GM21526 (cell line): Measurements from ENCODE around the gene STMN3.

Experiments
- ATAC-seq: cut with Tn5 transposase; IDR thresholded peaks from one replicate; pipeline ENCODE4 v1.9.1; 2021; ENCODE audit warnings: moderate library complexity; ENCODE audit not compliant: unreplicated experiment, low FRiP score

Gene STMN3

DNA sequence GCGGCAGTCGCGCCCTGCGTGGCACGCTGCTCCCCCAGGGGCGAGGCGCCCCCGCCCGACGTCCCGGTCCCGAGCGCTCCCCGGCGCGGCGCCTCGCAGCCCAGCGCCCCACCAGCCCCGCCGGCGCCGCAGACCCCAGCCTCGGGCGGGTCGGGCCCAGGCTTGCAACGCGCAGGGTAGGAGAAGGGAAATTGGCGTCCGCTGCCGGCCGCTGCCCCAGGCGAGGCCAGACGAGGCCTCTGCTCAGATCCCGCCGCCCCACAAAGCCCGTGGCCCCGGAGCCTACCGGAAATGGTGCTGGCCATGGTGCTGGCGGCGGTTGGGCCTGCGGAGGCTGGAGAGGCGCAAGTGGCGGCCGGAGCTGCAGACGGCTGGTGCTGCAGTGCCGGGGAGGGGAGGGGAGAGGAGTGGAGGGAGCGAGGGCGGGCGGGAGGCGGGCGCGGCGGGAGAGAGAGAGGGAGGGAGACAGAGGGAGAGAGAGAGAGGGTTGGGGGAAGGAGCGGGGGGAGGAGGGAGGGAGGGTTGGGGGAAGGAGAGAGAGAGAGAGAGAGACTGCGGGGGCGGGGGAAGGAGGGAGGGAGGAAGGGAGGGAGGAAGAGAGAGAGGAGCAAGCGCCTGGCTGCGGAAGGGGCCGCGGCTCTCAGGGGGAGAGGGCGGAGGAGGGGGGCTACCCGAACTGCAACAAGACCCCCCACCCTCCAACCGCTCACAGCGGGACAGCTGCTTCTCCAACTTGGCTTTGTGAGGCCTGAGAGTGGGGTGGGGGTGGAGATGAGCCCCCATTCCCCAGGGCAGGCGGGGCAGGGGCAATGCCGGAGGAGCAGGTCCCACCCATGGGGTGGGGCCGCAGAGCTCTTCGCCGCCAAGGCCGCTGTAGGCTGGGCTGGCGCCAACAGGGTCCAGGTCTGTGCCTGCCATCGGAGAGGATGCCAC is at the start of gene STMN3:
Gene STMN3, minus strand, starts transcription at position 384 of the 933 bp plus-strand sequence. Its CDS starts 79 bp downstream, at position 305.
- no peak for ATAC-seq

DNA sequence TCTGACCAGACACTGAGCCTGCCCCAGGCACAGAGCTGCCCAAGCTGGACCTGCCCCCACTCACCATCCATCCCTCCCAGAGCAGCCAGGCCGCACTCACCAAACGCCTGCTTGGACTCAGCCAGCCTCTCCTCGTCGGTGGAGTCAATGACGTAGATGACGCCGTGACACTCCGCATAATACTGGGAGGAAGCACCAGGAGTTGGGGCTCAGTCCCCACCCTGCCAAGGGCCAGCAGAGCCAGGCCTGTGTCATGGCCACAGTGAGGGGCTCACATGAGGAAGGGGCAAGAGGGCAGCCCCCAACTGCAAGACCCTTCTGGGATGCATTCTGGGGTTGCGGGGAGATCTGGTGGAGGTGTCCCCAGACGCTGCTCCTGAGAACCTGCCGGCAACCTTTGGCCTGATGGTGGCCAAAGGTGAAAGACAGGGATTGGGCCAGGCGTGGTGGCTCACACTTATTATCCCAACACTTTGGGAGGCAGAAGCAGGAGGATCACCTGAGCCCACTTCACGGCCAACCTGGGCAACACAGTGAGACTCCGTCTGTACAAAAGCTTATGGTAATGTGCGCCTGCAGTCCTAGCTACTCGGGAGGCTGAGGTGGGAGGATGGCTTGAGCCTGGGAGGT is 48.9 kb upstream of the STMN3 start:
- ATAC-seq, result no peak

DNA sequence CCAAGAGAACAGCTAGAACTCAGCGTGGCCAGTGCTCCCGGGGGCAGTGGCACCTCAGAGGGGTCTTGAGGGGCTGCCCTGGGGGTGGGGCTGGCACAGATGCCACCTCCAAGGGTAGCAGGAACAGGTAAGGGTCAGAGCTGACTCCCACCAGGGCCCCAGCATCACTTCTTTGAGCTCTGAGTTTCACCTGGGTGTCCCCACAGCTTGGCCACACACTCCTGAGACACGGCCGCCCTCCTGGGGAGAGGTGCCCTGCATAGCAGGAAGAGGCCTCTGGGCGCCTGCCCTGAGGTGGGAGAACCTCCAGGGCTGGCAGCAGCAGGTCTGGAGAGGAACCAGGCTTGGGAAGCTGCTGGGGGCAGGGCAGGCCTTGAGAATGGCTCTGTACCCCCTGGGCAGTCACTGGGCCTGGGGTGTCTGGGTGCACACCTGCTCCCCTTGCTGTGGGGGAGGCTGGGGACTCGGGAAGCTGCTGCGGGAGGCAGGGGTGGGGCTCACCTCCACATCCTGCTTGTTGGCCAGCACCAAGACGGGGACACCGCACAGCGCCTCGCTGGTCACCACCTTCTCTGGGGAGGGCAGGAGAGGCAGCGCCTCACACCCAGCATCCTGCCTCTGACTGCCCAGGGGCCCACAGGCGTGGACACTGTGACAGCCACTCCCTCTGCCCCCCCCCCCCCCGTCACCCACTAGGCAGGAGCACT is 48.3 kb upstream of the STMN3 start:
- ATAC-seq, result no peak

DNA sequence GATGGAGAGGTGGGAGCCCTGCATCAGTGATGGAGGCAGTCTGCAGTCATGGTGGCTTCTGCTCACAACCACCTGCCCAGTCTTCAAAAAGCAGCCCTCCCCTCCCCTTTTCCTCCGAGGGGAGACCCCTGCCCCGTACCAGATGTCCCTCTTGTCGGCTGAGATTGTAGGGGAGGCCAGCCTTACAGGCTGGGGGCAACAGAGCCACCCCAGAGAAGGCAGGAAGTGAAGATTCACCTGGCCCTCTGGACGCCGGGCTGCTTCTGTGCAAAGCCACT is 47.8 kb upstream of the STMN3 start:
- no peak for ATAC-seq

DNA sequence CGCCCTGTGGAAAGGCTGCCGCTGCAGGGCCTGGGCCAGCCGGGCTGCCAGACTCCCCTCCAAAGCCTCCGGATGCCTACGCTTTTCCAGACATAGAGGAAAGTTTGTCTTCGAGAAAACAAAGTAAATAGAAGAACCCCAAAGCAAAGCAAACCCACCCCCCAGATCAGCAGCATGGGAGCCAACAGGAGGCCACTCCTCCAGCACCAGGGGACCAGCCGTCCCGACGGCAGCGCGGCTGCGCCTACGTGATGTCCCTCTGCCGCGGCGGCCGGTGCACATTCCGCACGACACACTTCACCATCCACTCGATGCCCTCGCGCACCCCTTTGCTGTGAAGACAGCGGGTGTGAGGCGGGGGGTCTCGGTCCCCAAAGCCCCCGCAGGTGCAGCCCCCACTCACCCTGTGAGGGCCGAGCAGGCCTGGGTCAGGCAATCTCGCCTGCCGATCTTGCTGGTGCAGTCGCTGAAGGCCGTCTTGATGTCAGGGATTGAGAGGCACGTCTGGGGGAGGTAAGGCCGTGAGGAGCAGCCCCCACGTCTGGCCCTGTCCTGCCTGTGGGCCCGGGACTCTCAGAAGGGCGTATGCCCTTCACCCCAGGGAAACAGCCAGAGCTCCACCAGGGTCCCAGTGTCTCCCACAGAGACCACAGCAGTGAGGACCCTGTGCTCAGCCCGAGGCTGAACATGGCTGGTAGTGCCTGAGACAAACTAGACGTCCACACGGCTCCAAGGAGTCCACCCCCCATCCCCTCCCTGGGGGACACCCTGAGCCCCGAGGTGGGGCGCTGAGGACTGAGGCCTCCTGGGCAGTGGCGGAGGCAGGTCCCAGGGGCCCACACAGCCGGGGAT is 47.2 kb upstream of the STMN3 start:
- ATAC-seq, result no peak

DNA sequence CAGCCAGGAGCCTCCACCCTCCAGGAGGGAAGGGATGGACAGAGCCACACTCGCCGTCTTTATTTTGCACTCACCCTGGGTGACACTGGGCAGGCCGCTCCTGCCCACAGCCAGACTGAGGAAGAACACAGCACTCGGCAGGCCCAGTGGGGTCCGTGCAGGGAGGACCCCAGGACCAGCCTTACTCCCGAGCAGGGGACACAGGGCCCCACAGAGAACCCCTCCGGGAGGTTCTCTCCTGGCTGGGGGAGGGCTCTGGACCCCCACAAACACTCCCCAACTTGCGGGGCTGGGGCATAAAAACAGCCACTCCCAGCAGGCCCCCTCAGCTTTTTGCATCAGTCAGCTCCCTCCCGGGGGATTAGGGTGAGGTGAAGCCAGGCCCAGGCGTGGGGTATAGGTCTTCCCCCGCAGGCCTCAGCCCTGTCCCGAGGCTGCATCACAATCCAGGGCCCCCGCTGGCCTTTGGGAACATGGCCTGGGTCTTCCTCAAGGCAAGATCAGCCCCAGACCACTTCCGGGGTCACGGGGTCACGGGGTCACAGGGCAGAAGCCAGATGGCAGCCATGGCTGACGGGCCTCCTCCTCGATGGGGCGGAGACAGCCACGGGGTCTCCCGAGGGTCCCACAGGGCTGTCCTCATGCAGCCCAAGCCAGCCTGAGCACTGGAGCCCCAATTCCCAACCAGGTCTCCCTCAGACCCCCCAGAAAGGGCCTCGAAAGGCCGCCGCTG is 46.4 kb upstream of the STMN3 start:
- no peak for ATAC-seq

DNA sequence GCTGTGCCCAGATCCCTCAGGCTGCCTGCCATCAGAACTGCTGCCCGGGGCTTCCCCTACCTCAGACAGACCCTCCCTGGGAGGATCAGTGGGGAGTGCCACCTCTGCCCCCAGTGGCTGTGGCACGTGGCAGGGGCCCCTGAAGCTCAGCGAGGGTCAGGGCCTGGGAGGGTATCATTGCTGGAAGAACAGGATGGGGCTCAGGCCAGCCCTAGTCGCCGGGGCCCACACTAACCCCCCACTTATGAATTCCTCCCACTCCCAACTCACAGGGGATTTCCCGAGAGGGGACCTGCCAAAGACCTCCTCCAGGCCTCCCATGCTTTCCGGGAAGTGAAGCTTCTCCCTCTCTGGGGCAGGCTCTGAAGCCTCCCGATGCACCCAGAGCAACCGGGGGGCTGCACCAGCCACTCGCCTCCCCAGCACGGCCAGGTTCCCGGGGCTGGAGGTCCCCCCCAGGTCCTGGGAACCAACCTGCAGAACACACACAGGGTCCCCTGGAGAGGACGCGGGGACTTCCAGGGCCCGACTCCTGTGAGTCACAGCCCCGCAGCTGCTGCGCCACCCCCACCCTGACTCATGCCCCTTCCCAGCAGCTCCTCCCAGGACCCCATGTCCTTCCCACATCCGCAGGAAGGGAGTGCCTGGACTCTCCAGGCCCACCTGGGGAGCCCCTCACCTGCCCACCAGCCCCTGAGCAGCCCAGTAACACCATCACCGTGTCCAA is 45.7 kb upstream of the STMN3 start:
- no peak for ATAC-seq

DNA sequence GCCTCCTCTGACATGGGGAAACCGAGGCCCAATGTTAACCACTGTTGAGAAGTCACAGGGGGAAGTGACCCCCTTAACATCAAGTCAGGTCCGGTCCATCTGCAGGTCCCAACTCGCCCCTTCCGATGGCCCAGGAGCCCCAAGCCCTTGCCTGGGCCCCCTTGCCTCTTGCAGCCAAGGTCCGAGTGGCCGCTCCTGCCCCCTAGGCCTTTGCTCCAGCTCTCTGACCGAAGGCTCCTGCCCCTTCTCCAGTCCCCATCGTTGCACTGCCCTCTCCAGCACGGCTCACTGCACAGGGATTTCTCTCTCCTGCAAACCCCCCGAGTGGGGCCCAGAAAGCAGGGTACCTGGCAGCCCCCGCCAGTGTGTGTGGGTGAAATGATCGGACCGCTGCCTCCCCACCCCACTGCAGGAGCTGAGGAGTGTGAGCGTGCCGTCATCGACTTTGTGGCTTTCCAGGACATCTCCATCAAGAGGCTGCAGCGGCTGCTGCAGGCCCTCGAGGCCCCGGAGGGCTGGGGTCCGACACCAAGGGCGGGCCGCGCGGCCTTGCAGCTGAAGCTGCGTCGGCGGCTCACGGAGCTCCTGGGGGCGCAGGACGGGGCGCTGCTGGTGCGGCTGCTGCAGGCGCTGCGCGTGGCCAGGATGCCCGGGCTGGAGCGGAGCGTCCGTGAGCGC is 44.8 kb upstream of the STMN3 start:
- no peak for ATAC-seq

DNA sequence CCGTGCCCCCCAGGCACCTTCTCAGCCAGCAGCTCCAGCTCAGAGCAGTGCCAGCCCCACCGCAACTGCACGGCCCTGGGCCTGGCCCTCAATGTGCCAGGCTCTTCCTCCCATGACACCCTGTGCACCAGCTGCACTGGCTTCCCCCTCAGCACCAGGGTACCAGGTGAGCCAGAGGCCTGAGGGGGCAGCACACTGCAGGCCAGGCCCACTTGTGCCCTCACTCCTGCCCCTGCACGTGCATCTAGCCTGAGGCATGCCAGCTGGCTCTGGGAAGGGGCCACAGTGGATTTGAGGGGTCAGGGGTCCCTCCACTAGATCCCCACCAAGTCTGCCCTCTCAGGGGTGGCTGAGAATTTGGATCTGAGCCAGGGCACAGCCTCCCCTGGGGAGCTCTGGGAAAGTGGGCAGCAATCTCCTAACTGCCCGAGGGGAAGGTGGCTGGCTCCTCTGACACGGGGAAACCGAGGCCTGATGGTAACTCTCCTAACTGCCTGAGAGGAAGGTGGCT is 44.2 kb upstream of the STMN3 start:
- ATAC-seq, result no peak

DNA sequence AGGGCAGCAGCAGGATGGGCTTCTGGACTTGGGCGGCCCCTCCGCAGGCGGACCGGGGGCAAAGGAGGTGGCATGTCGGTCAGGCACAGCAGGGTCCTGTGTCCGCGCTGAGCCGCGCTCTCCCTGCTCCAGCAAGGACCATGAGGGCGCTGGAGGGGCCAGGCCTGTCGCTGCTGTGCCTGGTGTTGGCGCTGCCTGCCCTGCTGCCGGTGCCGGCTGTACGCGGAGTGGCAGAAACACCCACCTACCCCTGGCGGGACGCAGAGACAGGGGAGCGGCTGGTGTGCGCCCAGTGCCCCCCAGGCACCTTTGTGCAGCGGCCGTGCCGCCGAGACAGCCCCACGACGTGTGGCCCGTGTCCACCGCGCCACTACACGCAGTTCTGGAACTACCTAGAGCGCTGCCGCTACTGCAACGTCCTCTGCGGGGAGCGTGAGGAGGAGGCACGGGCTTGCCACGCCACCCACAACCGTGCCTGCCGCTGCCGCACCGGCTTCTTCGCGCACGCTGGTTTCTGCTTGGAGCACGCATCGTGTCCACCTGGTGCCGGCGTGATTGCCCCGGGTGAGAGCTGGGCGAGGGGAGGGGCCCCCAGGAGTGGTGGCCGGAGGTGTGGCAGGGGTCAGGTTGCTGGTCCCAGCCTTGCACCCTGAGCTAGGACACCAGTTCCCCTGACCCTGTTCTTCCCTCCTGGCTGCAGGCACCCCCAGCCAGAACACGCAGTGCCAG is 43.6 kb upstream of the STMN3 start, which contains the start of gene TNFRSF6B:
Gene TNFRSF6B, plus strand, starts transcription at position 25 of the 729 bp plus-strand sequence. Its CDS starts 116 bp downstream, at position 141.
- no peak for ATAC-seq

DNA sequence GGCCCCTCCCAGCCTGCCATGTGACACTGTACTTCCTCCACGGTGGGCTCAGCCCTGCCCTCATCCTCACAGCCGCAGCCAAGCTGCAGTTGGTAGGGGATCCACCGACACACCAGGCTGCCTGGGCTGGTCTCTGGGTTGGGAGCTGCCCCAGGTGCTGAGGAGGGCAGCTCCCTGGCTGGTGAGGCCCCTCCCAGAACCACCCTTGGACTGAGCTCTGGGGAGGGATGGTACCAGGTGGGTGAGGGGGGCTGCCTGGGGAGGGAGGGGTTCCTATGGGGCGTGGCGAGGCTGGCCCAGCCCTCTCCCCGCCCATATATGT is 43.0 kb upstream of the STMN3 start:
- no peak for ATAC-seq

DNA sequence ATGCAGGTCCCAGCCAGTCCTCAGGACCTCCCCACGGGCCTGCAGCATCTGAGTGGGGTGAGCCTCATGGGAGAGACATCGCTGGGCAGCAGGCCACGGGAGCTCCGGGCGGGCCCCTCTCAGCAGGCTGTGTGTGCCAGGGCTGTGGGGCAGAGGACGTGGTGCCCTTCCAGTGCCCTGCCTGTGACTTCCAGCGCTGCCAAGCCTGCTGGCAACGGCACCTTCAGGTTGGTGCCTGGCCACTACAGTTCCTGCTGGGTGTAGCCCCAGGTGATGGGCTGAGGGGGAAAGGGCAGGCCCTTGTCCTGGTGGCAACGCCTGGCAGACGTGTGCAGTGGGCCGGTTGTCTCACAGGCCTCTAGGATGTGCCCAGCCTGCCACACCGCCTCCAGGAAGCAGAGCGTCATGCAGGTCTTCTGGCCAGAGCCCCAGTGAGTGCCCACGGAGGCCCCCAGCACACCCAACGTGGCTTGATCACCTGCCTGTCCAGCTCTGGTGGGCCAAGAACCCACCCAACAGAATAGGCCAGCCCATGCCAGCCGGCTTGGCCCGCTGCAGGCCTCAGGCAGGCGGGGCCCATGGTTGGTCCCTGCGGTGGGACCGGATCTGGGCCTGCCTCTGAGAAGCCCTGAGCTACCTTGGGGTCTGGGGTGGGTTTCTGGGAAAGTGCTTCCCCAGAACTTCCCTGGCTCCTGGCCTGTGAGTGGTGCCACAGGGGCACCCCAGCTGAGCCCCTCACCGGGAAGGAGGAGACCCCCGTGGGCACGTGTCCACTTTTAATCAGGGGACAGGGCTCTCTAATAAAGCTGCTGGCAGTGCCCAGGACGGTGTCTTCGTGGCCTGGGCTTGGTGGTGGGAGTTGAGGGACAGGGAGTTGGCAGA is 42.4 kb upstream of the STMN3 start:
- no peak for ATAC-seq

DNA sequence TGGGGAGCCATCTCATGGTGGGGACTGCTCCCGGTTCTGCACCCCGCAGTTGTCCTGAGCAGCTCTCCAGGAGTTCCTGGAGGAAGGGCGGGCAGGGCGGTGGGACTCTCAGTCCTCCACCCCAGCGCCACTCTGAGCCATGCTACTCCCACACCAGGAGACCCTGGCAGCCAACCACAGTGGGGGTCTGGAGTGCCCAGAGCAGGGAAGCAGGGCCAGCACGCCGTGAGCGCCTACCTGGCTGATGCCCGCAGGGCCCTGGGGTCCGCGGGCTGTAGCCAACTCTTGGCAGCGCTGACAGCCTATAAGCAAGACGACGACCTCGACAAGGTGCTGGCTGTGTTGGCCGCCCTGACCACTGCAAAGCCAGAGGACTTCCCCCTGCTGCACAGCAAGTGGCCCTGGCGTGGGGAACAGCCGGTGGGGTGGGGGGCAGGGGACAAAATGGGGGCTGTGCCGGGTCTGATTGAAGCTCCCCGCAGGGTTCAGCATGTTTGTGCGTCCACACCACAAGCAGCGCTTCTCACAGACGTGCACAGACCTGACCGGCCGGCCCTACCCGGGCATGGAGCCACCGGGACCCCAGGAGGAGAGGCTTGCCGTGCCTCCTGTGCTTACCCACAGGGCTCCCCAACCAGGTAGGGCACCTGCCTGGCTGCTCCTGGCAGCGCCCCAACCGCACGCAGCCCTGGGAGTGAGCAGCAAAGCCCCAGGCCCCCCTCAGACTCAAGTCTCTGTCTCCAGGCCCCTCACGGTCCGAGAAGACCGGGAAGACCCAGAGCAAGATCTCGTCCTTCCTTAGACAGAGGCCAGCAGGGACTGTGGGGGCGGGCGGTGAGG is 41.6 kb upstream of the STMN3 start:
- ATAC-seq, result no peak

DNA sequence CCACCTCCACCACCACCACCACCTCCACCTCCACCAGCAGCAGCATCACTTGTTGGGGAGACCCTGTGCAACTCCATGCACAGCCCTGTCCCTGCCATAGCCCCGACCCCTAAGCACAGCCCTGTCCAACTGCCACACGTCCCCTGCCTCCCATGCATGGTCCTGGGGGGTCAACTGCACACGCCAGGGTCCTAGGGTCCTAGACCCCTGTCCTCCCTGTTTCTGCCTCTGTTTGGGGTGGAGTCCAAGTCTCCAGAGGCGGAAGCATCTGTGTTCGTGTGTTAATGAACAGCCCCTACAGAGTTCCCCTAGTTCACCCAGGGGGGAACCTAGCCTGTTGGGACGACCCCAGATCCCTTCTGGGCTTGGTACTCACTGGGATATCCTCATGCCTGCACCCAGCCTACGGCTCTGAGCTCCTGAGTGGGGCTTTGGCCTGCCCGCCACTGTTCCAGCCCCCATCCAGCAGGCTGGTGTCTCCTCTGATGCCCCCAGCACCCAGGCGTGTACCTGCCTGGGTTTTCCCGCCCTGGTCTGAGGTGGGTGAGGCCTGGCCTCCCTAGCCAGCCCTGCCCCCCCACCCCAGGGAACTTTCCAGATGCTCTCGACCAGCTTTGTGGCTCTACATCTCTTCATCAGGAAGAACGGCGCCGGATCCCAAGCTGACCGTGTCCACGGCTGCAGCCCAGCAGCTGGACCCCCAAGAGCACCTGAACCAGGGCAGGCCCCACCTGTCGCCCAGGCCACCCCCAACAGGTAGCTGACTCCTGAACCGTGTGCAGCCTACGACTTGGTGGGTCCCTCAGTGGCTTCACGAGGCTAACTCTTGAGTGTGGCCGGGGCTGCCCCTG is 40.7 kb upstream of the STMN3 start:
- ATAC-seq, result no peak

DNA sequence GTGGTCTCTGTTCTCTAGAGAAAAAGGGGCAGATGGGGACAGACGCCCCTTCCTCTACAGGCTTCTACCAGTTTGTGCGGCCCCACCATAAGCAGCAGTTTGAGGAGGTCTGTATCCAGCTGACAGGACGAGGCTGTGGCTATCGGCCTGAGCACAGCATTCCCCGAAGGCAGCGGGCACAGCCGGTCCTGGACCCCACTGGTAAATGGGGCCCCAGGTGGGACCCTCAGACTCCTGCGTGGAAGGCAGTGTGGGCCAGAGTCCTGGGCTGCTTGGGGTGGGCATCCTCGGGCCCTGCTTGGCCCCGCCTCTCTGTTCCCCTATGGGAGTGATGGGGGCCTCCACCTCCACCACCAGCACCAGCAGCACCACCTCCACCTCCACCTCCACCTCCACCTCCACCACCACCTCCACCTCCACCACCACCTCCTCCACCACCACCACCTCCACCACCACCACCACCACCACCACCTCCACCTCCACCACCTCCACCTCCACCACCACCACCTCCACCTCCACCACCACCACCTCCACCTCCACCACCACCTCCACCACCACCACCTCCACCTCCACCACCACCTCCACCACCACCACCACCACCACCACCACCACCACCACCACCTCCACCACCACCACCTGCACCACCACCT is 40.0 kb upstream of the STMN3 start:
- no peak for ATAC-seq
